H9 (cell line): Measurements from ENCODE around the gene FAM120A. TPM values are rescaled to one million over a fixed set of nuclear protein-coding genes. Genes with fewer than 3 reads are reported as not detected.

Source experiments
- DNase-seq: peaks from one replicate; pipeline ENCODE4 v3.0.0-alpha.2; 2017
- H2AFZ ChIP-seq: one replicate; pipeline ENCODE4 v1.6.1; 2013; ENCODE audit warnings: mild to moderate bottlenecking, low read length, control low read depth, moderate library complexity
- H2AK5ac ChIP-seq: 2 replicates; pipeline ENCODE4 v1.6.1; 2013; ENCODE audit warnings: low read length, control low read depth, mixed read lengths; ENCODE audit not compliant: insufficient read length
- H2BK120ac ChIP-seq: one replicate; pipeline ENCODE4 v1.6.1; 2013; ENCODE audit warnings: low read depth, mild to moderate bottlenecking, low read length, control low read depth, inconsistent platforms; ENCODE audit not compliant: poor library complexity, severe bottlenecking
- H2BK12ac ChIP-seq: 2 replicates; pipeline ENCODE4 v1.6.1; 2013; ENCODE audit warnings: low read length, control low read depth, mixed read lengths, low read depth; ENCODE audit not compliant: insufficient read length
- H2BK15ac ChIP-seq: 2 replicates; pipeline ENCODE4 v1.6.1; 2013; ENCODE audit warnings: low read depth, low read length, control low read depth
- H2BK20ac ChIP-seq: one replicate; pipeline ENCODE4 v1.6.1; 2013; ENCODE audit warnings: low read depth, mild to moderate bottlenecking, low read length, control low read depth, inconsistent platforms; ENCODE audit not compliant: poor library complexity, severe bottlenecking
- H2BK5ac ChIP-seq: 2 replicates; pipeline ENCODE4 v1.6.1; 2013; ENCODE audit warnings: low read length, control low read depth, mixed read lengths; ENCODE audit not compliant: insufficient read length
- H3K14ac ChIP-seq: 2 replicates; pipeline ENCODE4 v1.6.1; 2013; ENCODE audit warnings: low read length, control low read depth; ENCODE audit not compliant: insufficient read depth
- H3K18ac ChIP-seq: 2 replicates; pipeline ENCODE4 v1.6.1; 2013; ENCODE audit warnings: low read depth, mild to moderate bottlenecking, mixed read lengths, low read length, control low read depth; ENCODE audit not compliant: insufficient read length
- H3K23ac ChIP-seq: 2 replicates; pipeline ENCODE4 v1.6.1; 2013; ENCODE audit warnings: low read length, control low read depth, mixed read lengths, low read depth; ENCODE audit not compliant: insufficient read length
- H3K23me2 ChIP-seq: 2 replicates; pipeline ENCODE4 v1.6.1; 2013; ENCODE audit warnings: low read depth, mild to moderate bottlenecking, mixed read lengths, low read length, control low read depth; ENCODE audit not compliant: insufficient read length, poor library complexity, severe bottlenecking
- H3K27ac ChIP-seq: 2 replicates; pipeline ENCODE4 v1.5.1; 2013; ENCODE audit warnings: low read length, control low read depth, mixed read lengths, low read depth; ENCODE audit not compliant: insufficient read length
- H3K27me3 ChIP-seq: 2 replicates; pipeline ENCODE4 v1.6.1; 2013; ENCODE audit warnings: low read length, control low read depth, inconsistent platforms; ENCODE audit not compliant: insufficient read depth
- H3K4ac ChIP-seq: 2 replicates; pipeline ENCODE4 v1.6.1; 2013; ENCODE audit warnings: low read depth, mild to moderate bottlenecking, control low read depth, inconsistent platforms, low read length, moderate library complexity
- H3K4me1 ChIP-seq: 2 replicates; pipeline ENCODE4 v1.6.1; 2013; ENCODE audit warnings: low read length, control low read depth, inconsistent platforms; ENCODE audit not compliant: insufficient read depth
- H3K4me2 ChIP-seq: 2 replicates; pipeline ENCODE4 v1.6.1; 2013; ENCODE audit warnings: low read length, control low read depth, mixed read lengths; ENCODE audit not compliant: insufficient read length, insufficient read depth
- H3K56ac ChIP-seq: 2 replicates; pipeline ENCODE4 v1.6.1; 2013; ENCODE audit warnings: low read depth, mild to moderate bottlenecking, mixed read lengths, low read length, control low read depth; ENCODE audit not compliant: insufficient read length
- H3K79me1 ChIP-seq: 2 replicates; pipeline ENCODE4 v1.6.1; 2013; ENCODE audit warnings: low read depth, mild to moderate bottlenecking, moderate library complexity, low read length, control low read depth, inconsistent platforms; ENCODE audit not compliant: insufficient read depth, poor library complexity, severe bottlenecking
- H3K79me2 ChIP-seq: 2 replicates; pipeline ENCODE4 v1.6.1; 2013; ENCODE audit warnings: low read length, control low read depth, inconsistent platforms; ENCODE audit not compliant: insufficient read depth
- H3K9ac ChIP-seq: 2 replicates; pipeline ENCODE4 v1.6.1; 2013; ENCODE audit warnings: low read length, control low read depth, mixed read lengths; ENCODE audit not compliant: insufficient read length; ENCODE audit errors: extremely low read depth
- H3K9me3 ChIP-seq: one replicate; pipeline ENCODE4 v1.6.1; 2013; ENCODE audit warnings: low read depth, low read length, inconsistent platforms; ENCODE audit not compliant: control insufficient read depth
- H3T11ph ChIP-seq: one replicate; pipeline ENCODE4 v1.6.1; 2013; ENCODE audit warnings: mild to moderate bottlenecking, low read length, control low read depth, inconsistent platforms
- H4K20me1 ChIP-seq: one replicate; pipeline ENCODE4 v1.6.1; 2013; ENCODE audit not compliant: control insufficient read depth, insufficient read length, insufficient read depth
- H4K5ac ChIP-seq: 2 replicates; pipeline ENCODE4 v1.6.1; 2013; ENCODE audit warnings: low read depth, mild to moderate bottlenecking, mixed read lengths, low read length, control low read depth; ENCODE audit not compliant: insufficient read length
- H4K8ac ChIP-seq: replicated peaks from 2 replicates; pipeline ENCODE4 v1.6.1; 2013; ENCODE audit warnings: low read length, control low read depth, mixed read lengths, low read depth; ENCODE audit not compliant: insufficient read length
- H4K91ac ChIP-seq: 2 replicates; pipeline ENCODE4 v1.6.1; 2013; ENCODE audit warnings: low read depth, mild to moderate bottlenecking, moderate library complexity, mixed read lengths, low read length, control low read depth; ENCODE audit not compliant: insufficient read length
- H3K27ac Mint-ChIP-seq, 3 experiments: 2 replicates in 2 of 3; 3 replicates in 1 of 3; pipeline ENCODE4 v1.8.0; 2020 to 2021; ENCODE audit warnings: mixed read lengths in 3 of 3, mild to moderate bottlenecking in 1 of 3, moderate library complexity in 1 of 3
- H3K27me3 Mint-ChIP-seq: 2 replicates; pipeline ENCODE4 v1.8.0; 2021; ENCODE audit warnings: low read depth, mild to moderate bottlenecking, moderate library complexity, mixed read lengths
- H3K36me3 Mint-ChIP-seq, 3 experiments: 2 replicates in 2 of 3; 3 replicates in 1 of 3; pipeline ENCODE4 v1.8.0; 2020 to 2021; ENCODE audit warnings: low read depth in 3 of 3, mixed read lengths in 3 of 3; ENCODE audit not compliant: insufficient read depth in 1 of 3
- H3K4me1 Mint-ChIP-seq, 2 experiments: 2 replicates each; pipeline ENCODE4 v1.8.0; 2020; ENCODE audit warnings: mixed read lengths in 2 of 2
- H3K4me3 Mint-ChIP-seq, 2 experiments: 2 replicates in 1 of 2; 3 replicates in 1 of 2; pipeline ENCODE4 v1.8.0; 2020 to 2021; ENCODE audit warnings: mild to moderate bottlenecking in 2 of 2, mixed read lengths in 2 of 2, moderate library complexity in 1 of 2
- H3K9me3 Mint-ChIP-seq, 2 experiments: 2 replicates in 1 of 2; 3 replicates in 1 of 2; pipeline ENCODE4 v1.8.0; 2020; ENCODE audit warnings: mild to moderate bottlenecking in 2 of 2, mixed read lengths in 2 of 2, moderate library complexity in 1 of 2
- CTCF ChIP-seq: fragments of 200-600 bp; sonication (generic); conservative IDR thresholded peaks from 3 replicates; pipeline ENCODE4 v1.8.0; 2021; ENCODE audit warnings: antibody characterized with exemption, mild to moderate bottlenecking
- WGBS: extraction: QIAGEN DNeasy Blood & Tissue Kit; methylation state at CpG from one replicate; pipeline ENCODE4 v1.1.7; 2013; ENCODE audit warnings: missing lambda C conversion rate, low lambda C conversion rate, mixed read lengths; ENCODE audit not compliant: insufficient read length; ENCODE audit errors: extremely low coverage; 5-methylcytosine and 5-hydroxymethylcytosine counted together
- total RNA-seq: library from RNA; stranded (reverse); gene quantifications from 2 replicates; pipeline ENCODE4 v1.2.1, GENCODE V29; 2021

FAM120A gene
- total RNA-seq, 1 experiment from 2014 or later: 57.7 TPM

DNA sequence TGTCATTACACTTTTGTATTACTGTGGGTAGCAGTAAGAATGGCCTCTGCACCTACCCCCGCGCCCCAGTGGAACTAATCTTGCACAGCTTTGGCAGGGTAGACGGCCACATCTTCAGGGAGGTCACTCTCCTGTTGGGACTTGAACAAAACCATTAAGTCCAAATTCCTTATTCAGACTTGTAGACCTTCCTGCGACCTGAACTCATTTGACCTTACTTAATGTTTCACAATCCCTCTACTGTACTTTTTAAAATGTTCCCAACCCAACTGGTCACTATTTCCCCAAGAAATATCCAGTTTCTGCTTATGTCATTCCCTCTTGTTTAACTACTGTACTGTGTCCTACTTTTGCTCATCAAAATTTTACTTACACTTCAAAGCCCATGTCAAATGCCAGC, 7.2 kb downstream of the FAM120A start:
- Histone ChIP-seq H3K9ac (no peak overlapping the region), H2AFZ (no peak overlapping the region), H3T11ph (no peak overlapping the region), H3K4ac (no peak overlapping the region), H2BK15ac (no peak overlapping the region), H3K9me3 (no peaks in the 10 kb centered on the region), H4K91ac (no peak overlapping the region), H2BK120ac (no peak overlapping the region), H3K23ac (no peak overlapping the region), H4K5ac (no peak overlapping the region), H3K27me3 (no peaks in the 10 kb centered on the region), H2BK5ac (no peak overlapping the region), H3K56ac (no peak overlapping the region), H3K4me2 (no peak overlapping the region), H3K23me2 (no peaks in the 10 kb centered on the region), H2AK5ac (no peak overlapping the region), H3K18ac (no peak overlapping the region), H3K4me1 (peaks cover 8% of the 10 kb centered on the region; the same call in 1 of the 2 replicates), H3K14ac (no peak overlapping the region), H3K79me1 (peaks cover 14% of the 10 kb centered on the region), H2BK20ac (no peak overlapping the region), H3K79me2 (peaks cover 47% of the 10 kb centered on the region), H3K27ac (no peak overlapping the region), H4K20me1 (no peaks in the 10 kb centered on the region), H2BK12ac (no peak overlapping the region), H4K8ac (no peak overlapping the region)
- peak overlapping the region in 1 of 3 experiments; percentile 42; a peak in 3 of 7 replicates for H3K27ac Mint-ChIP-seq
- DNase-seq: no peak
- peaks cover 52 to 63% of the 10 kb centered on the region in 2 experiments for H3K4me1 Mint-ChIP-seq
- no peaks in the 10 kb centered on the region for H3K9me3 Mint-ChIP-seq
- H3K36me3 Mint-ChIP-seq: no peaks in the 10 kb centered on the region; a peak in 2 of 7 replicates
- no CpG with 5 or more reads among the region's 4 CpGs for WGBS
- TF ChIP-seq CTCF: no peak
- no peak overlapping the region for H3K4me3 Mint-ChIP-seq
- H3K27me3 Mint-ChIP-seq: no peaks in the 10 kb centered on the region
